ENCODE results near the gene INPP5A. TPM values are rescaled to one million over a fixed set of nuclear protein-coding genes. Genes with fewer than 3 reads are reported as not detected.
"Not testable (repeated sequence)": the region's sequence is repeated elsewhere in the genome, so short reads cannot be mapped to it uniquely, and the experiment has no call there.

INPP5A gene
- total RNA-seq, 1 donor from 2014 or later, result 36.3 TPM

- H3K4me3 Mint-ChIP-seq (ENCODE audit: unreplicated experiment), result no peak overlapping the region
- peaks cover 2% of the 10 kb centered on the region for H3K9me3 Mint-ChIP-seq (ENCODE audit: unreplicated experiment)
- peaks cover 5% of the 10 kb centered on the region for H3K27me3 Mint-ChIP-seq (ENCODE audit: unreplicated experiment)
- TF ChIP-seq CTCF (IDR thresholded peaks at IDR 0.05; ENCODE audit: partially characterized antibody, unreplicated experiment), result no peak
- no peak overlapping the region for H3K27ac Mint-ChIP-seq (ENCODE audit: unreplicated experiment)
- DNase-seq, result no peak
- no peaks in the 10 kb centered on the region for H3K4me1 Mint-ChIP-seq (ENCODE audit: low read depth, unreplicated experiment)
- H3K36me3 Mint-ChIP-seq (ENCODE audit: unreplicated experiment), result no peaks in the 10 kb centered on the region
These were observed 255.6 kb downstream of the INPP5A start for GRCh38 chr10:132793213-132793612.

- Mint-ChIP-seq H3K9me3 (ENCODE audit: unreplicated experiment) (peaks cover 2% of the 10 kb centered on the region), H3K4me3 (ENCODE audit: unreplicated experiment) (no peak overlapping the region), H3K4me1 (ENCODE audit: low read depth, unreplicated experiment) (no peaks in the 10 kb centered on the region), H3K27ac (ENCODE audit: unreplicated experiment) (no peak overlapping the region), H3K36me3 (ENCODE audit: unreplicated experiment) (no peaks in the 10 kb centered on the region), H3K27me3 (ENCODE audit: unreplicated experiment) (peaks cover 6% of the 10 kb centered on the region)
- peak; percentile 79 for DNase-seq
- TF ChIP-seq CTCF (IDR thresholded peaks at IDR 0.05; ENCODE audit: partially characterized antibody, unreplicated experiment), result peak; percentile 14
These were observed 256.6 kb downstream of the INPP5A start for GRCh38 chr10:132793871-132794849.

- Mint-ChIP-seq H3K36me3 (ENCODE audit: unreplicated experiment) (no peaks in the 10 kb centered on the region), H3K4me1 (ENCODE audit: low read depth, unreplicated experiment) (no peaks in the 10 kb centered on the region), H3K27ac (ENCODE audit: unreplicated experiment) (no peak overlapping the region), H3K9me3 (ENCODE audit: unreplicated experiment) (peaks cover 2% of the 10 kb centered on the region), H3K27me3 (ENCODE audit: unreplicated experiment) (peaks cover 6% of the 10 kb centered on the region), H3K4me3 (ENCODE audit: unreplicated experiment) (no peak overlapping the region)
- no peak for DNase-seq
- TF ChIP-seq CTCF (IDR thresholded peaks at IDR 0.05; ENCODE audit: partially characterized antibody, unreplicated experiment), result no peak
These were observed 259.3 kb downstream of the INPP5A start for GRCh38 chr10:132796846-132797245.

GRCh38 chr10:132797986-132798385 is 260.4 kb downstream of the INPP5A start:
- not testable (repeated sequence) for DNase-seq; H3K4me1 Mint-ChIP-seq (ENCODE audit: low read depth, unreplicated experiment); H3K27me3 Mint-ChIP-seq (ENCODE audit: unreplicated experiment); H3K9me3 Mint-ChIP-seq (ENCODE audit: unreplicated experiment); H3K27ac Mint-ChIP-seq (ENCODE audit: unreplicated experiment); H3K4me3 Mint-ChIP-seq (ENCODE audit: unreplicated experiment); H3K36me3 Mint-ChIP-seq (ENCODE audit: unreplicated experiment)

GRCh38 chr10:132798403-132798802 is 260.8 kb downstream of the INPP5A start:
- no peaks in the 10 kb centered on the region for H3K36me3 Mint-ChIP-seq (ENCODE audit: unreplicated experiment)
- TF ChIP-seq CTCF (IDR thresholded peaks at IDR 0.05; ENCODE audit: partially characterized antibody, unreplicated experiment), result no peak
- H3K27ac Mint-ChIP-seq (ENCODE audit: unreplicated experiment), result no peak overlapping the region
- peaks cover 6% of the 10 kb centered on the region for H3K27me3 Mint-ChIP-seq (ENCODE audit: unreplicated experiment)
- peaks cover 4% of the 10 kb centered on the region for H3K9me3 Mint-ChIP-seq (ENCODE audit: unreplicated experiment)
- no peak for DNase-seq
- no peak overlapping the region for H3K4me3 Mint-ChIP-seq (ENCODE audit: unreplicated experiment)
- H3K4me1 Mint-ChIP-seq (ENCODE audit: low read depth, unreplicated experiment), result peaks cover under 1% of the 10 kb centered on the region
